GM23338 (cell line): ENCODE data around the gene NCSTN. TPM values are rescaled to one million over a fixed set of nuclear protein-coding genes. Genes with fewer than 3 reads are reported as not detected.
A peak's percentile ranks its signal among the peaks of the same experiment; 100 is the strongest.

Experiments
- ATAC-seq: fragments of 200-7000 bp; cut with Tn5 transposase; 3 replicates; pipeline ENCODE4 v1.9.1; 2020
- DNase-seq: peaks from one replicate; pipeline ENCODE4 v3.0.0-alpha.2; 2015; ENCODE audit warnings: low spot score
- H2AFZ ChIP-seq: fragments of 200-600 bp; sonication (generic); 2 replicates; pipeline ENCODE4 v1.8.0; 2016; ENCODE audit warnings: antibody characterized with exemption, mild to moderate bottlenecking, moderate library complexity
- H3F3A ChIP-seq: fragments of 200-600 bp; sonication (generic); replicated peaks from 2 replicates; pipeline ENCODE4 v1.8.0; 2017; ENCODE audit warnings: antibody characterized with exemption, mixed run types, low read depth
- H3K27ac ChIP-seq: fragments of 200-600 bp; sonication (generic); 2 replicates; pipeline ENCODE4 v1.6.1; 2016; ENCODE audit warnings: low read depth
- H3K27me3 ChIP-seq: fragments of 200-600 bp; sonication (generic); 2 replicates; pipeline ENCODE4 v1.8.0; 2016; ENCODE audit warnings: mild to moderate bottlenecking, mixed run types, moderate library complexity; ENCODE audit not compliant: insufficient read depth
- H3K36me3 ChIP-seq: fragments of 200-600 bp; sonication (generic); 2 replicates; pipeline ENCODE4 v1.8.0; 2016; ENCODE audit warnings: mild to moderate bottlenecking; ENCODE audit not compliant: insufficient read depth
- H3K4me1 ChIP-seq: fragments of 200-600 bp; sonication (generic); 2 replicates; pipeline ENCODE4 v1.8.0; 2016; ENCODE audit warnings: mild to moderate bottlenecking, moderate library complexity; ENCODE audit not compliant: insufficient read depth
- H3K4me2 ChIP-seq: fragments of 200-600 bp; sonication (generic); 2 replicates; pipeline ENCODE4 v1.7.1; 2017; ENCODE audit warnings: mixed run types
- H3K4me3 ChIP-seq: fragments of 200-600 bp; sonication (generic); 2 replicates; pipeline ENCODE4 v1.6.1; 2016; ENCODE audit warnings: mixed run types
- H3K79me2 ChIP-seq: fragments of 200-600 bp; sonication (generic); replicated peaks from 2 replicates; pipeline ENCODE4 v1.8.0; 2017; ENCODE audit warnings: mild to moderate bottlenecking; ENCODE audit not compliant: insufficient read depth
- H3K9me2 ChIP-seq: fragments of 200-600 bp; sonication (generic); 2 replicates; pipeline ENCODE4 v1.8.0; 2017; ENCODE audit not compliant: insufficient read depth
- H4K20me1 ChIP-seq: fragments of 200-600 bp; sonication (generic); replicated peaks from 2 replicates; pipeline ENCODE4 v1.8.0; 2017; ENCODE audit warnings: mild to moderate bottlenecking; ENCODE audit not compliant: insufficient read depth
- H3K27ac Mint-ChIP-seq: 2 replicates; pipeline ENCODE4 v1.8.0; 2020; ENCODE audit warnings: inconsistent platforms, mild to moderate bottlenecking, moderate library complexity, mixed read lengths
- H3K27me3 Mint-ChIP-seq: 3 replicates; pipeline ENCODE4 v1.8.0; 2022; ENCODE audit warnings: low read depth, mild to moderate bottlenecking, moderate library complexity, mixed read lengths, inconsistent platforms; ENCODE audit not compliant: insufficient read depth, poor library complexity
- H3K36me3 Mint-ChIP-seq: 3 replicates; pipeline ENCODE4 v1.8.0; 2021; ENCODE audit warnings: low read depth, mild to moderate bottlenecking, inconsistent platforms, moderate library complexity, mixed read lengths
- H3K4me1 Mint-ChIP-seq: 3 replicates; pipeline ENCODE4 v1.8.0; 2020; ENCODE audit warnings: mild to moderate bottlenecking, inconsistent platforms, mixed read lengths
- H3K4me3 Mint-ChIP-seq: 3 replicates; pipeline ENCODE4 v1.8.0; 2021; ENCODE audit warnings: moderate library complexity, mild to moderate bottlenecking, inconsistent platforms, mixed read lengths
- H3K9me3 Mint-ChIP-seq: 3 replicates; pipeline ENCODE4 v1.8.0; 2020; ENCODE audit warnings: moderate library complexity, mild to moderate bottlenecking, inconsistent platforms, mixed read lengths
- CREB1 ChIP-seq: fragments of 250-450 bp; sonication (Bioruptor Pico); IDR thresholded peaks from 2 replicates; pipeline ENCODE4 v1.5.0; 2020; ENCODE audit warnings: low read depth, mild to moderate bottlenecking, moderate library complexity
- EZH2 ChIP-seq: fragments of 200-600 bp; sonication (generic); IDR thresholded peaks from one replicate; pipeline ENCODE4 v1.8.0; 2017; ENCODE audit warnings: antibody characterized with exemption, mild to moderate bottlenecking, low read depth; ENCODE audit not compliant: unreplicated experiment
- EZH2phosphoT487 ChIP-seq: fragments of 200-600 bp; sonication (generic); IDR thresholded peaks from one replicate; pipeline ENCODE4 v1.8.1; 2018; ENCODE audit warnings: antibody characterized with exemption; ENCODE audit not compliant: unreplicated experiment
- JUNB ChIP-seq: IDR thresholded peaks from one replicate; pipeline ENCODE4 v1.6.1; 2016; ENCODE audit warnings: antibody characterized with exemption; ENCODE audit not compliant: unreplicated experiment
- NANOG ChIP-seq: IDR thresholded peaks from 2 replicates; pipeline ENCODE4 v1.6.1; 2016; ENCODE audit warnings: antibody characterized with exemption, borderline replicate concordance
- POLR2AphosphoS5 ChIP-seq: IDR thresholded peaks from 2 replicates; pipeline ENCODE4 v1.6.1; 2016; ENCODE audit warnings: antibody characterized with exemption, low read depth
- STAT1 ChIP-seq: IDR thresholded peaks from one replicate; pipeline ENCODE4 v1.6.1; 2016; ENCODE audit warnings: antibody characterized with exemption; ENCODE audit not compliant: unreplicated experiment
- ZNF114 ChIP-seq: fragments of 250-450 bp; sonication (Bioruptor Pico); IDR thresholded peaks from 2 replicates; pipeline ENCODE4 v1.5.0; 2020; ENCODE audit warnings: mild to moderate bottlenecking, moderate library complexity
- ZNF331 ChIP-seq: fragments of 250-450 bp; sonication (Bioruptor Pico); IDR thresholded peaks from 2 replicates; pipeline ENCODE4 v1.5.0; 2020; ENCODE audit warnings: low read depth, mild to moderate bottlenecking, moderate library complexity
- polyA plus RNA-seq: library from polyadenylated mRNA; unstranded; fragments of >200 nt; fragmentation: Nextera tagmentation; extraction: Ambion mirVana; gene quantifications from 2 replicates; pipeline ENCODE4 v1.2.1, GENCODE V29; 2016
- total RNA-seq: library from RNA; depleted of rRNA; stranded (reverse); fragments of >200 nt; shearing (Covaris generic); gene quantifications from 2 replicates; pipeline ENCODE4 v1.2.3, GENCODE V29; 2014
- TF ChIP-seq, protein P1 (sequence below): fragments of 250-450 bp; sonication (Bioruptor Pico); IDR thresholded peaks from 2 replicates; pipeline ENCODE4 v1.5.0; 2020; ENCODE audit warnings: mild to moderate bottlenecking, moderate library complexity
- TF ChIP-seq, protein P2 (sequence below): IDR thresholded peaks from one replicate; pipeline ENCODE4 v1.6.1; 2018; ENCODE audit warnings: antibody characterized with exemption; ENCODE audit not compliant: unreplicated experiment
- TF ChIP-seq, protein P3 (sequence below): IDR thresholded peaks from 2 replicates; pipeline ENCODE4 v1.6.1; 2016; ENCODE audit warnings: antibody characterized with exemption
- TF ChIP-seq, protein P4 (sequence below), 2 experiments: fragments of 200-600 bp in 1 of 2; sonication (generic) in 1 of 2; conservative IDR thresholded peaks; 2 replicates each; pipeline versions ENCODE4 v1.5.1 to v1.6.1; 2016 to 2017; ENCODE audit warnings: antibody characterized with exemption in 2 of 2, low read depth in 2 of 2, mild to moderate bottlenecking in 2 of 2, moderate library complexity in 1 of 2

The NCSTN gene
- total and polyA plus RNA-seq, 2 experiments from 2014 or later = 36.0 to 45.9 TPM

DNA sequence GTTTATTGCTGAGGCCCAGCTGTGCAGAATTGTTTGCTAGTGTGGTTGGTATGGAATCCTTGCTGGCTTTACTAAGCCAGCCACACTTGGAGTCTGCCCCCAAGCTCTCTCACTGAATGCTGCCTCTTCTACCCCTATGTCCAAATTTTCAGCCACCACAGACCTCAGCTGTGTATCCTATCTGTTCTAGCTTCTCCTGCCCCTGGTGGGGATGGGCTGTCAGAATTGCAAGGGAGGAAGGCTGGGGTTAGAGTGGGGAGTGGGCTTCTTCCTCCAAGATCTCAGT lies 28.1 kb downstream of the NCSTN start:
- H3K9me2 ChIP-seq = no peaks in the 10 kb centered on the region
- Mint-ChIP-seq H3K4me3 (no peak overlapping the region), H3K27ac (peak overlapping the region; percentile 37), H3K27me3 (peaks cover 10% of the 10 kb centered on the region), H3K9me3 (no peaks in the 10 kb centered on the region), H3K36me3 (no peaks in the 10 kb centered on the region; the same call in 2 of the 3 replicates), H3K4me1 (peaks cover 48% of the 10 kb centered on the region)
- no peaks in the 10 kb centered on the region; the same call in 1 of the 2 replicates for H4K20me1 ChIP-seq
- H2AFZ ChIP-seq = peak overlapping the region; percentile 69
- no peaks in the 10 kb centered on the region for H3K79me2 ChIP-seq
- TF ChIP-seq CREB1 (no peak), ZNF114 (no peak), JUNB (no peak), NANOG (no peak), EZH2phosphoT487 (no peak), EZH2 (no peak), POLR2AphosphoS5 (no peak), ZNF331 (no peak), STAT1 (no peak)
- TF ChIP-seq, protein P1, sequence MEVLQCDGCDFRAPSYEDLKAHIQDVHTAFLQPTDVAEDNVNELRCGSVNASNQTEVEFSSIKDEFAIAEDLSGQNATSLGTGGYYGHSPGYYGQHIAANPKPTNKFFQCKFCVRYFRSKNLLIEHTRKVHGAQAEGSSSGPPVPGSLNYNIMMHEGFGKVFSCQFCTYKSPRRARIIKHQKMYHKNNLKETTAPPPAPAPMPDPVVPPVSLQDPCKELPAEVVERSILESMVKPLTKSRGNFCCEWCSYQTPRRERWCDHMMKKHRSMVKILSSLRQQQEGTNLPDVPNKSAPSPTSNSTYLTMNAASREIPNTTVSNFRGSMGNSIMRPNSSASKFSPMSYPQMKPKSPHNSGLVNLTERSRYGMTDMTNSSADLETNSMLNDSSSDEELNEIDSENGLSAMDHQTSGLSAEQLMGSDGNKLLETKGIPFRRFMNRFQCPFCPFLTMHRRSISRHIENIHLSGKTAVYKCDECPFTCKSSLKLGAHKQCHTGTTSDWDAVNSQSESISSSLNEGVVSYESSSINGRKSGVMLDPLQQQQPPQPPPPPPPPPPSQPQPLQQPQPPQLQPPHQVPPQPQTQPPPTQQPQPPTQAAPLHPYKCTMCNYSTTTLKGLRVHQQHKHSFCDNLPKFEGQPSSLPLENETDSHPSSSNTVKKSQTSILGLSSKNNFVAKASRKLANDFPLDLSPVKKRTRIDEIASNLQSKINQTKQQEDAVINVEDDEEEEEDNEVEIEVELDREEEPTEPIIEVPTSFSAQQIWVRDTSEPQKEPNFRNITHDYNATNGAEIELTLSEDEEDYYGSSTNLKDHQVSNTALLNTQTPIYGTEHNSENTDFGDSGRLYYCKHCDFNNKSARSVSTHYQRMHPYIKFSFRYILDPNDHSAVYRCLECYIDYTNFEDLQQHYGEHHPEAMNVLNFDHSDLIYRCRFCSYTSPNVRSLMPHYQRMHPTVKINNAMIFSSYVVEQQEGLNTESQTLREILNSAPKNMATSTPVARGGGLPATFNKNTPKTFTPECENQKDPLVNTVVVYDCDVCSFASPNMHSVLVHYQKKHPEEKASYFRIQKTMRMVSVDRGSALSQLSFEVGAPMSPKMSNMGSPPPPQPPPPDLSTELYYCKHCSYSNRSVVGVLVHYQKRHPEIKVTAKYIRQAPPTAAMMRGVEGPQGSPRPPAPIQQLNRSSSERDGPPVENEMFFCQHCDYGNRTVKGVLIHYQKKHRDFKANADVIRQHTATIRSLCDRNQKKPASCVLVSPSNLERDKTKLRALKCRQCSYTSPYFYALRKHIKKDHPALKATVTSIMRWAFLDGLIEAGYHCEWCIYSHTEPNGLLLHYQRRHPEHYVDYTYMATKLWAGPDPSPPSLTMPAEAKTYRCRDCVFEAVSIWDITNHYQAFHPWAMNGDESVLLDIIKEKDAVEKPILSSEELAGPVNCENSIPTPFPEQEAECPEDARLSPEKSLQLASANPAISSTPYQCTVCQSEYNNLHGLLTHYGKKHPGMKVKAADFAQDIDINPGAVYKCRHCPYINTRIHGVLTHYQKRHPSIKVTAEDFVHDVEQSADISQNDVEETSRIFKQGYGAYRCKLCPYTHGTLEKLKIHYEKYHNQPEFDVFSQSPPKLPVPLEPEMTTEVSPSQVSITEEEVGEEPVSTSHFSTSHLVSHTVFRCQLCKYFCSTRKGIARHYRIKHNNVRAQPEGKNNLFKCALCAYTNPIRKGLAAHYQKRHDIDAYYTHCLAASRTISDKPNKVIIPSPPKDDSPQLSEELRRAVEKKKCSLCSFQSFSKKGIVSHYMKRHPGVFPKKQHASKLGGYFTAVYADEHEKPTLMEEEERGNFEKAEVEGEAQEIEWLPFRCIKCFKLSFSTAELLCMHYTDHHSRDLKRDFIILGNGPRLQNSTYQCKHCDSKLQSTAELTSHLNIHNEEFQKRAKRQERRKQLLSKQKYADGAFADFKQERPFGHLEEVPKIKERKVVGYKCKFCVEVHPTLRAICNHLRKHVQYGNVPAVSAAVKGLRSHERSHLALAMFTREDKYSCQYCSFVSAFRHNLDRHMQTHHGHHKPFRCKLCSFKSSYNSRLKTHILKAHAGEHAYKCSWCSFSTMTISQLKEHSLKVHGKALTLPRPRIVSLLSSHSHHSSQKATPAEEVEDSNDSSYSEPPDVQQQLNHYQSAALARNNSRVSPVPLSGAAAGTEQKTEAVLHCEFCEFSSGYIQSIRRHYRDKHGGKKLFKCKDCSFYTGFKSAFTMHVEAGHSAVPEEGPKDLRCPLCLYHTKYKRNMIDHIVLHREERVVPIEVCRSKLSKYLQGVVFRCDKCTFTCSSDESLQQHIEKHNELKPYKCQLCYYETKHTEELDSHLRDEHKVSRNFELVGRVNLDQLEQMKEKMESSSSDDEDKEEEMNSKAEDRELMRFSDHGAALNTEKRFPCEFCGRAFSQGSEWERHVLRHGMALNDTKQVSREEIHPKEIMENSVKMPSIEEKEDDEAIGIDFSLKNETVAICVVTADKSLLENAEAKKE (CRISPR knock-in tag) = no peak
- TF ChIP-seq, protein P2, sequence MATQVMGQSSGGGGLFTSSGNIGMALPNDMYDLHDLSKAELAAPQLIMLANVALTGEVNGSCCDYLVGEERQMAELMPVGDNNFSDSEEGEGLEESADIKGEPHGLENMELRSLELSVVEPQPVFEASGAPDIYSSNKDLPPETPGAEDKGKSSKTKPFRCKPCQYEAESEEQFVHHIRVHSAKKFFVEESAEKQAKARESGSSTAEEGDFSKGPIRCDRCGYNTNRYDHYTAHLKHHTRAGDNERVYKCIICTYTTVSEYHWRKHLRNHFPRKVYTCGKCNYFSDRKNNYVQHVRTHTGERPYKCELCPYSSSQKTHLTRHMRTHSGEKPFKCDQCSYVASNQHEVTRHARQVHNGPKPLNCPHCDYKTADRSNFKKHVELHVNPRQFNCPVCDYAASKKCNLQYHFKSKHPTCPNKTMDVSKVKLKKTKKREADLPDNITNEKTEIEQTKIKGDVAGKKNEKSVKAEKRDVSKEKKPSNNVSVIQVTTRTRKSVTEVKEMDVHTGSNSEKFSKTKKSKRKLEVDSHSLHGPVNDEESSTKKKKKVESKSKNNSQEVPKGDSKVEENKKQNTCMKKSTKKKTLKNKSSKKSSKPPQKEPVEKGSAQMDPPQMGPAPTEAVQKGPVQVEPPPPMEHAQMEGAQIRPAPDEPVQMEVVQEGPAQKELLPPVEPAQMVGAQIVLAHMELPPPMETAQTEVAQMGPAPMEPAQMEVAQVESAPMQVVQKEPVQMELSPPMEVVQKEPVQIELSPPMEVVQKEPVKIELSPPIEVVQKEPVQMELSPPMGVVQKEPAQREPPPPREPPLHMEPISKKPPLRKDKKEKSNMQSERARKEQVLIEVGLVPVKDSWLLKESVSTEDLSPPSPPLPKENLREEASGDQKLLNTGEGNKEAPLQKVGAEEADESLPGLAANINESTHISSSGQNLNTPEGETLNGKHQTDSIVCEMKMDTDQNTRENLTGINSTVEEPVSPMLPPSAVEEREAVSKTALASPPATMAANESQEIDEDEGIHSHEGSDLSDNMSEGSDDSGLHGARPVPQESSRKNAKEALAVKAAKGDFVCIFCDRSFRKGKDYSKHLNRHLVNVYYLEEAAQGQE = no peak
- TF ChIP-seq, protein P3, sequence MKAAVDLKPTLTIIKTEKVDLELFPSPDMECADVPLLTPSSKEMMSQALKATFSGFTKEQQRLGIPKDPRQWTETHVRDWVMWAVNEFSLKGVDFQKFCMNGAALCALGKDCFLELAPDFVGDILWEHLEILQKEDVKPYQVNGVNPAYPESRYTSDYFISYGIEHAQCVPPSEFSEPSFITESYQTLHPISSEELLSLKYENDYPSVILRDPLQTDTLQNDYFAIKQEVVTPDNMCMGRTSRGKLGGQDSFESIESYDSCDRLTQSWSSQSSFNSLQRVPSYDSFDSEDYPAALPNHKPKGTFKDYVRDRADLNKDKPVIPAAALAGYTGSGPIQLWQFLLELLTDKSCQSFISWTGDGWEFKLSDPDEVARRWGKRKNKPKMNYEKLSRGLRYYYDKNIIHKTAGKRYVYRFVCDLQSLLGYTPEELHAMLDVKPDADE = no peak
- TF ChIP-seq, protein P4, sequence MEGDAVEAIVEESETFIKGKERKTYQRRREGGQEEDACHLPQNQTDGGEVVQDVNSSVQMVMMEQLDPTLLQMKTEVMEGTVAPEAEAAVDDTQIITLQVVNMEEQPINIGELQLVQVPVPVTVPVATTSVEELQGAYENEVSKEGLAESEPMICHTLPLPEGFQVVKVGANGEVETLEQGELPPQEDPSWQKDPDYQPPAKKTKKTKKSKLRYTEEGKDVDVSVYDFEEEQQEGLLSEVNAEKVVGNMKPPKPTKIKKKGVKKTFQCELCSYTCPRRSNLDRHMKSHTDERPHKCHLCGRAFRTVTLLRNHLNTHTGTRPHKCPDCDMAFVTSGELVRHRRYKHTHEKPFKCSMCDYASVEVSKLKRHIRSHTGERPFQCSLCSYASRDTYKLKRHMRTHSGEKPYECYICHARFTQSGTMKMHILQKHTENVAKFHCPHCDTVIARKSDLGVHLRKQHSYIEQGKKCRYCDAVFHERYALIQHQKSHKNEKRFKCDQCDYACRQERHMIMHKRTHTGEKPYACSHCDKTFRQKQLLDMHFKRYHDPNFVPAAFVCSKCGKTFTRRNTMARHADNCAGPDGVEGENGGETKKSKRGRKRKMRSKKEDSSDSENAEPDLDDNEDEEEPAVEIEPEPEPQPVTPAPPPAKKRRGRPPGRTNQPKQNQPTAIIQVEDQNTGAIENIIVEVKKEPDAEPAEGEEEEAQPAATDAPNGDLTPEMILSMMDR (conservative IDR thresholded peaks at IDR 0.05; ENCODE audit: low read depth in 2 of 2) = no peak
- H3K27me3 ChIP-seq = no peaks in the 10 kb centered on the region
- no peaks in the 10 kb centered on the region for H3K36me3 ChIP-seq
- no peak overlapping the region; the same call in 1 of the 2 replicates for H3K4me2 ChIP-seq
- ATAC-seq (no peak), DNase-seq (no peak)
- no peak overlapping the region for H3K4me3 ChIP-seq
- H3K27ac ChIP-seq = no peak overlapping the region
- H3K4me1 ChIP-seq = peaks cover 31% of the 10 kb centered on the region
- 0 out of 2 replicates have a peak, but pooled peaks cover 5% of the 10 kb centered on the region for H3F3A ChIP-seq
